Kidney (tissue), 14 donors: Measurements from ENCODE around the gene NCF2. TPM values are rescaled to one million over a fixed set of nuclear protein-coding genes. Genes with fewer than 3 reads are reported as not detected.
"Not testable (repeated sequence)": the region's sequence is repeated elsewhere in the genome, so short reads cannot be mapped to it uniquely, and the experiment has no call there.

ENCODE experiments used
- DNase-seq, 5 donors: peaks; one replicate each; pipeline ENCODE4 v3.0.0-alpha.2; 2013 to 2020
- FAIRE-seq: peaks from 2 replicates; lab custom pipeline; 2012; peaks lifted over from hg19 to GRCh38; lab: Jason Lieb, UNC
- H3K27ac ChIP-seq, 2 donors: one replicate each; pipeline ENCODE4 v1.7.0; 2013; ENCODE audit warnings: low read depth in 2 of 2, low read length in 2 of 2, inconsistent platforms in 1 of 2
- H3K27me3 ChIP-seq: one replicate; pipeline ENCODE4 v1.7.1; 2013; ENCODE audit warnings: low read length, inconsistent platforms; ENCODE audit not compliant: control insufficient read depth, insufficient read depth
- H3K36me3 ChIP-seq, 3 donors: one replicate each; pipeline versions ENCODE4 v1.7.0 to v1.7.1; 2013; ENCODE audit warnings: low read length in 3 of 3, control low read depth in 1 of 3, inconsistent platforms in 1 of 3; ENCODE audit not compliant: insufficient read depth in 3 of 3, control insufficient read depth in 2 of 3
- H3K4me1 ChIP-seq, 3 donors: one replicate each; pipeline versions ENCODE4 v1.7.0 to v1.7.1; 2013; ENCODE audit warnings: low read length in 3 of 3, inconsistent platforms in 1 of 3, low read depth in 1 of 3; ENCODE audit not compliant: control insufficient read depth in 2 of 3, insufficient read depth in 2 of 3
- H3K4me3 ChIP-seq, 3 donors: one replicate each; pipeline versions ENCODE4 v1.7.0 to v1.8.1; 2013; ENCODE audit warnings: low read length in 3 of 3, control low read depth in 1 of 3, inconsistent platforms in 1 of 3
- H3K9ac ChIP-seq, 3 donors: one replicate each; pipeline versions ENCODE4 v1.7.0 to v1.7.1; 2013; ENCODE audit warnings: low read length in 3 of 3, control low read depth in 1 of 3, inconsistent platforms in 1 of 3
- H3K9me3 ChIP-seq, 3 donors: one replicate each; pipeline versions ENCODE4 v1.7.0 to v1.7.1; 2013; ENCODE audit warnings: low read length in 3 of 3, control low read depth in 1 of 3, inconsistent platforms in 1 of 3; ENCODE audit not compliant: control insufficient read depth in 2 of 3, insufficient read depth in 1 of 3
- intact Hi-C: fragments of 100-400 bp; cut with DNase I; formaldehyde crosslinking; loops from one replicate; pipeline ENCODE4 v1.11.1; 2022
- polyA plus RNA-seq: library from polyadenylated mRNA; stranded (reverse); fragments of 350-450 nt; fragmentation: Illumina TruSeq; extraction: RNeasy Lipid Tissue Mini Kit (QIAGEN cat#74804); gene quantifications from one replicate; pipeline ENCODE4 v1.2.3, GENCODE V29; 2014; ENCODE audit warnings: low read depth, low replicate concordance; ENCODE audit not compliant: insufficient read depth
- total RNA-seq: library from RNA; stranded (reverse); fragmentation: NEBNext Ultra II Directional; extraction: Animal tissue kit (Norgen Biotek cat#: 25700); gene quantifications from one replicate; pipeline ENCODE4 v1.2.1, GENCODE V29; 2021
- TF ChIP-seq, protein P1 (sequence below): IDR thresholded peaks from 3 replicates; pipeline ENCODE4 v1.5.1; 2012; ENCODE audit warnings: mild to moderate bottlenecking, moderate library complexity, borderline replicate concordance; ENCODE audit not compliant: insufficient read depth; ENCODE audit errors: extremely low read depth
- donor health status: control.
- donor health status: control.
- donor health status: control.
- donor health status: control.
- donor health status: control.
- donor health status: DM: yes; HTN: yes; CAD: no.
- donor health status: Normal renal cell carcinoma (clear cell type).

NCF2 gene
- total and polyA plus RNA-seq, 2 donors from 2014 or later = 2.5 to 16.7 TPM

DNA sequence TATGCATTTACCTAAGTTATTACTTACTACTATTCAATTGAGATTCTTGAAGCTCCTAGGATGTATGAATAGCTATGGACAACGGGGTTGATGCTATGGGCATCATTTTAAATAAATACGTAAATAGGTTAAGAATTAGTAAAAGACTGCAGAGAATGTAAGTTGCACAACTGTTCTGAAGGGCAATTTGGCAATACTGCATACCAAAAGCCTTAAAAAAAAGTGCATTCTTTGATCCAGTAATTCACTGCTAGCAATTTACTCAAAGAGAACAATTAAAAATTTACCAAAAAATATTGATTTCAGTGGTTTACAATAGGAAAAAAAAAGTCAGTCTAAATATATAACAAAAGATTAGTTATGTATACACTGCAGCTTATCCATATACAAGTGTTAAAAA lies 41.9 kb upstream of the NCF2 start:
- no peak overlapping the region for H3K4me3 ChIP-seq
- no peak overlapping the region for H3K27ac ChIP-seq
- H3K36me3 ChIP-seq = peaks cover 0 to 29% (median 12%) of the 10 kb centered on the region in 3 donors
- DNase-seq (no peak), FAIRE-seq (no peak)
- TF ChIP-seq, protein P1, sequence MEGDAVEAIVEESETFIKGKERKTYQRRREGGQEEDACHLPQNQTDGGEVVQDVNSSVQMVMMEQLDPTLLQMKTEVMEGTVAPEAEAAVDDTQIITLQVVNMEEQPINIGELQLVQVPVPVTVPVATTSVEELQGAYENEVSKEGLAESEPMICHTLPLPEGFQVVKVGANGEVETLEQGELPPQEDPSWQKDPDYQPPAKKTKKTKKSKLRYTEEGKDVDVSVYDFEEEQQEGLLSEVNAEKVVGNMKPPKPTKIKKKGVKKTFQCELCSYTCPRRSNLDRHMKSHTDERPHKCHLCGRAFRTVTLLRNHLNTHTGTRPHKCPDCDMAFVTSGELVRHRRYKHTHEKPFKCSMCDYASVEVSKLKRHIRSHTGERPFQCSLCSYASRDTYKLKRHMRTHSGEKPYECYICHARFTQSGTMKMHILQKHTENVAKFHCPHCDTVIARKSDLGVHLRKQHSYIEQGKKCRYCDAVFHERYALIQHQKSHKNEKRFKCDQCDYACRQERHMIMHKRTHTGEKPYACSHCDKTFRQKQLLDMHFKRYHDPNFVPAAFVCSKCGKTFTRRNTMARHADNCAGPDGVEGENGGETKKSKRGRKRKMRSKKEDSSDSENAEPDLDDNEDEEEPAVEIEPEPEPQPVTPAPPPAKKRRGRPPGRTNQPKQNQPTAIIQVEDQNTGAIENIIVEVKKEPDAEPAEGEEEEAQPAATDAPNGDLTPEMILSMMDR = no peak
- intact Hi-C loops = no loop called here
- peaks cover 0 to 18% (median 8%) of the 10 kb centered on the region in 3 donors for H3K4me1 ChIP-seq
- H3K9ac ChIP-seq = no peak overlapping the region
- H3K9me3 ChIP-seq = no peaks in the 10 kb centered on the region
- H3K27me3 ChIP-seq = no peaks in the 10 kb centered on the region

GRCh38 chr1:183630748-183631147 lies 40.5 kb upstream of the NCF2 start:
- Histone ChIP-seq H3K4me1 (peaks cover 0 to 15% (median 8%) of the 10 kb centered on the region in 3 donors), H3K27ac (no peak overlapping the region), H3K36me3 (peaks cover 0 to 30% (median 12%) of the 10 kb centered on the region in 3 donors), H3K4me3 (no peak overlapping the region), H3K9me3 (no peaks in the 10 kb centered on the region), H3K9ac (peak overlapping the region in 1 of 3 donors; percentile 6), H3K27me3 (no peaks in the 10 kb centered on the region)
- no peak for FAIRE-seq
- intact Hi-C loops = no loop called here
- no peak for DNase-seq
- TF ChIP-seq, protein P1 = no peak

- H3K27ac ChIP-seq = no peak overlapping the region
- intact Hi-C loops = no loop called here
- TF ChIP-seq, protein P1 = no peak
- peaks cover 0 to 35% (median 12%) of the 10 kb centered on the region in 3 donors for H3K36me3 ChIP-seq
- no peaks in the 10 kb centered on the region for H3K27me3 ChIP-seq
- H3K4me3 ChIP-seq = no peak overlapping the region
- FAIRE-seq = no peak
- no peak for DNase-seq
- no peaks in the 10 kb centered on the region for H3K9me3 ChIP-seq
- peaks cover 0 to 13% (median 8%) of the 10 kb centered on the region in 3 donors for H3K4me1 ChIP-seq
- H3K9ac ChIP-seq = no peak overlapping the region
Measured at GRCh38 chr1:183628537-183628936, 38.3 kb upstream of the NCF2 start.

DNA sequence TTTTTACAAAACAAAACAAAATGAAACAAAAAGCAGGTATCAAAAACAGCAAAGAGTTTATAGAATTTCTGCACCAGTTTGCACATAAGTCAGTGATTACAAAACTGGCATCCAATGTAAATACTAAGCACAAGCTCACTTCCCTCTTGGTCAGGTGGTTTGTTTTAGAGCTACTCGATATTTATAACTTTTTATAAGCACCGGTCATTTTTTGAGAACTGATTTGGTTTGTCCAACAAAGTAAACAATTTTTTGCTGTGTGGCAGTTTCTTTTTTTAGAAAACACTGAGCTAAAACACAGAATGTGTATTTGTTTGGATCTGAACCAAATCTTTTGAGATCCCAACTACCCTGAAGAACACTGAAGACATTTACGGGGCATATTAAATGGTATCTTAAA lies 36.0 kb upstream of the NCF2 start:
- H3K4me3 ChIP-seq, H3K9me3 ChIP-seq, intact Hi-C loops, H3K27ac ChIP-seq, FAIRE-seq, H3K4me1 ChIP-seq, H3K9ac ChIP-seq, DNase-seq, H3K27me3 ChIP-seq: not testable (repeated sequence)
- peaks cover 0 to 25% (median 12%) of the 10 kb centered on the region in 3 donors for H3K36me3 ChIP-seq
